NCI-H345 treated with DMSO at 0.1 percent for 48 hours (cell line): ENCODE measurements around the gene ESPNL.
"Not testable (repeated sequence)": the region's sequence is repeated elsewhere in the genome, so short reads cannot be mapped to it uniquely, and the experiment has no call there.

ENCODE experiments used
- DNase-seq: peaks from one replicate; lab custom pipeline; 2025; ENCODE audit not compliant: unreplicated experiment; lab: John Stamatoyannopoulos, UW

Gene ESPNL

DNA sequence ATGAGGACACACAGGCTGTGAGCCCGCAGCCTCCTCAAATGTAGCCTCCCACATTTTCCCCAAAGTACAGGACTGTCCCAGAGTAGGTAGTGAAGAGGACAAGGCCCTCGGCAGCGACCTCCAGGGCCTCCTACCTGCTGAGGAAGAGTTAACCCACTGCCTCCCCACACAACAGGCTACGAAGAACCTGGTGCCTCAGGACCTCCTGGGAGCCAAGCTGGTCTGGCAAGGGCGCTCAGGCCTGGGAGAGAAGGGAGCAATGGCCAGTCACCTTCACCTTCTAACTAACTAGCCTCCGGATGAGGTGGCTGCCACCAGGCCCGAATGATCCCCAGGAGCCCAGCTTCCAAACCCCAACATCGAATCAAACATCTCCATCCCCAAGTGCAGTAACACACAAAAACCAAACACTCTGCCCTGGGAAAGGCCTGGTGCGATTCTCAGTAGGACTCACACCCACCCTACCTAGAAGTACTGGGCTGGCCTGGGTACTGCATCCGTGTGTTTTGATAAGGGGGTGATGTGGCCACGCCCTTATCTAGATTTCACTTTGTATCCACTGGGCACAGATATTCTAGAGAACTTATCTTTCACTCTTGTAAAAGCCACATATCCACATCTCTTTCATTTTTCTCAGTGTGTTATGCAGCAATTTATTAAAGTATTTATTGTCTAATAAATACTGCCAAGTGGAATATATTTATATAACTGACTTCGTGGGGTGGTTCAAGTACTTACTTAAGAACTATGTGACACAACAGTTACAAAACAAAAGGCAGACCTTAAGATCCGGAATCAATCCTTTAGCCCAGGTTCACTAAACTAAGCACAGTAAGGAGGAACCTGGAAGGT, 68.3 kb downstream of the ESPNL start:
- DNase-seq = no peak

DNA sequence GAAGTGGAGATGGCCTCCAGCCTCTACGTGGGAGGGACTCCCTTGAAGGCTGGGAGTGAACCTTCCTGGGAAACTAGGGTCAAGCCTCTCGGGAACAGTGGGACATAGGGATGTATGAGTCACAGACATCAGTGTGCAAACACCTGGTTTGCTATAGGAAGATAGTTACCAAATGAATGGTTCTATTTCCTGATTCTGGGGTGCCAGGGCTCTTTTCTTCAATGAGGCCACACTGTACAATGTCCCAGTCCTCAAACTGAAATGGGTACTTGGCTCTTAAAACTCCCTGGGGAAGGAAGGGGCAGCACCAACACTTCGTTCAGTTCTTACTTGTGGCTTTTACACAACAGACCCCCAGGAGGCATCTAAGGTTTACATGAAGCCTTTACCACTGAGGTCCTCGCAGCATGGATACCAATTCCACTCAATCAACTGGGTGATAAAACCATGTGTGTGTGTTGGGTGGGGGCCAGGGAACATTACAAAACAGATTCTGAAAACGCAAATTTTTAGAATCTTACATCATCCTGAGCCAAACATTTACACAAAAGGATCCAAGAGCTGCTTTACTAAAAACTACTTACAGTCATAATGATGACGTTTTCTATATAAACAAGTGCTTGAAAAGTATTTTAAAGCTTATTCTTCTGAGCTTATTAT, 69.0 kb downstream of the ESPNL start:
- no peak for DNase-seq

DNA sequence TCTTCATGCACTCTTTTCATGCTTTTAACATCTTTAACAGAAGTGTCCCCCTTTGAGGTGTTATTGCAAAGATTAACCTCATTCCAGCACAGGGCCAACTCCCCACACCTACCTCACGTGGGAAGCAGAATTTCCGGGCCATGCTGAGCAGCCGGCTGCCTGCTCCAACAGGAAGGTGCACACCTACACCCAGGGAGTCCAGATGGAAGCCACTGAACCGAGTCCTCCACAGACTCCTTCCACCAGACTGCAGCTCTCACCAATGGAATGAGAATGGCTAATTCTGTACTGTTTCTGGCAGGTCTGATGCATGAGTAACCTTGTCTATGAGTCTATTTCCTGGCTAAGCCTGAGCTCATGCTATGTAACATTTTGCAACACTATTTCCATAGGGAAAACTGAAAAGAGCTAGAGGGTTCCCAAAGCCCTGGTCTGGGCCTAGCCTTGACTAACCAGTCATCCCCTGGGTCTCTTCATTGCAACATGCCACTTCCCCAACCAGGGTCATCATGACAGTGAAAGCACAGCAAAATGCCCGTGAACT, 69.6 kb downstream of the ESPNL start:
- no peak for DNase-seq

- no peak for DNase-seq
Observed at GRCh38 chr2:238170386-238171071, 70.4 kb downstream of the ESPNL start.

GRCh38 chr2:238171072-238171431, 70.9 kb downstream of the ESPNL start:
- DNase-seq = not testable (repeated sequence)

DNA sequence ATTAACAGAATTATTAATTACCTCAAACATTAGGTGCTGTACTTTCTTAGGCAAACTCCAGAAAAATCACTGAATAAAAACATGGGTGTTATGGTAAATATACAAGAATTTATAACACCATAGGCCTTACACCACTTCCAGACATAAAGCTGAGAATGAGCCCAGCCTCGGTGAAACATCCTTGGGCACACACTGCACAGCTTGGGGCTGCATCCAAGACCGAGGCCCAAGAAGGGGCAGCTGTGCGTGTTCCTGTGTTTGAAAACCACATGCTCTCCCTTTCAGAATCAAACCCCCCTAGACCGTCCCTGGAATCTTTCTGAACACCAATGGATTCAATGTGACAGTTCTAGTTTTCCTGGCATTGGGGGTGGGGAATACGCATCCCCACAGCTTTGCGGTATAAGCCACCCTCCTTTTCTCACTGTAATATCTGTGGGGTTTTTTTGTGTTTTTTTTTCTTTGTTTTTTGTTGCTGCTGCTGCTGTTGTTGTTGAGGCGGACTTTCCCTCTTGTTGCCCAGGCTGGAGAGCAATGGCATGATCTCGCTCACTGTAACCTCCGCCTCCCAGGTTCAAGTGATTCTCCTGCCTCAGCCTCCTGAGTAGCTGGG, 71.5 kb downstream of the ESPNL start:
- DNase-seq = no peak

- no peak for DNase-seq
Observed at GRCh38 chr2:238172439-238172838, 72.3 kb downstream of the ESPNL start.

DNA sequence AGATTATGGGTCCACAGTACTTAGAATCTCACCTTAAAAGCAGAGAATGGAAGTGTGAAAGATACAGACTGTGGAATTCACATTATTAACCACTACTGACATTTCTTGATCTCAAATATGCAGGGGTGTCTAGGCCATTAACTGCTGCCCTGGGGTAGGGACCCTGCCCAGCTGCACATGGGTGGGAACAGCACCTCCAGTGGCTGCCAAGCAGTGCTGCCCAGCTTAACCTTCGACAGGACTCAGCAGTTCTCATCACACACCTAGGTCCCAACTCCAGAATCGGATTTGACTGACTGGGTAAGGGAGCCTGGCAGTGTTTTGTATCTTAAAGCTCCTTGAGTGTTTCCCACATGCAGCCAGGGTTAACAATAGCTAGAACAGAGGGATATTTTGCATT, 73.6 kb downstream of the ESPNL start:
- no peak for DNase-seq

- no peak for DNase-seq
Observed at GRCh38 chr2:238174291-238174690, 74.2 kb downstream of the ESPNL start.

DNA sequence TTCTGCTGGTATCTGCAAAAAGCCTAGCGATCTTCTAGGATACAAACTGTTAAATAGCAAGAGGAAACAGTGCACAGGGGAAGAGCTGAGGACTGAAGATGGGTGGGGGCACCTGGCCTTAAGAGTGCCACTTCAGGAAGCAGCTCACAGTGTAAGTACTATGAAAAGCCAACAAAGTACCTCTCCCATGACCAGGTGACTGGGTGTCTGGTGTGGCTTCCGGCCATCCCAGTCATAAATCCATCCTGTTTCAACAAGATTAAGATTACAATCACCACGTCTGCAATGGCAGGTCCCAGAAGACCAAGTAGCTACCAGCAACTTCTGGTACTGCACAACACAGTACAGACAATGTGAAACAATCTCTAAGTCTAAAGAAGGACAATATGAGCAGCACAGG, 74.6 kb downstream of the ESPNL start:
- peak; percentile 20 for DNase-seq

DNA sequence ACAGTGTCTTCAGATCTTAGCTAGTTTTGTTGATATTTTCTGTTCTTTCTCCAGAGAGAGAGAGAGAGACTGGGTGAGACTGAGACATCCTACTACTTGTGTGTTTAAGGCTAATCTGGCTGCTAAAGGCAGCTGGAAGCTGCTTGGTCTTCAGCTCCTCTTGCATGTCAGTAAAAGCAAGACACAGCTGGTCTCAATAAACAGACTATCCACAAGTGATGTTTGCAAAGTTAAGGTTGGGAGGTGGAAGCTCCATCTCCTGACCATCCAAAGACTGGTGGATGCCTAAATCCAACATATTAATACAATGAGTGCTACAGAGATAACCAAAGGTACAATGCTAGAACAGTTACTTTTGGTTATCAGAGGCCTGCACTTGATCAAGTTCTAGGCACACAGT, 76.5 kb downstream of the ESPNL start:
- no peak for DNase-seq

DNA sequence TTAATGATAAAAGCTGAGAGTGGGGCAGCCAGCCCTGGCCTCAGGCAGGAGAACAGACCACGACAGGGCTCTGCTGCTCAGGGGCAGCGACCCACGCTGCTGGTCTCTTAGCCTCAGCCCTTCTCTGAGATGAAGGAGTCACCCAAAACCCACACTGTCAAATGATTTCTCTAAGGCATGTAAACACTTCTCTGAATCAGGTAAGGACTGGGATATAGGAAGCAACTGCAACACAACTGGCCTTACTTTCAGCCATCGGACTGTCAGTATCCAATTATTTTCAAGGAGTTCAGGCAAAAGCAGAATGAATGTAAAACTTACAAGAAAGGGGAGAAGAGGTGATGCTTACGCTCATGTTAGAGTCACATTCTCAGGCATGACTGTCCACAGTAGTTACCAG, 80.4 kb downstream of the ESPNL start:
- DNase-seq = no peak

DNA sequence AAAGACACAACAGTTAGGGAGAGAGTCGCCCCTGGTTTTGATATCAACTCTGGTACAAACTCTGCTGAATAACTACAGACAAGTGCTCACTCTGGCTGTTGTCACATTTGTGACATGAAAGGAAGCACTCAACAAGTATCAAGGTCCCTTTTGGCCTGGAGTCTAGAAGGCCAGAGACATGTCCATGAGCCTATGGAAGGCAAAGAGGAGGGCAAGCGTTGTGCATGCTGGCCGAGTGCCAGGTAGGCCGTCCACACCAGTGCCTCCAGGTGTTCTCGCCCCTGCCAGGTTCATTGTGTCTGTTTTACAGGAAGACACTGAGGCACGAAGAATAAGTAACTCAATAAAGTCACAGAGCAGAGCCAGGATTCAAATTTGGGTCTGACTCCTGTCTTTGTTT, 82.2 kb downstream of the ESPNL start:
- DNase-seq = no peak
